Osteoblast (primary cell): Measurements from ENCODE around the gene PTTG1. TPM values are rescaled to one million over a fixed set of nuclear protein-coding genes. Genes with fewer than 3 reads are reported as not detected.

ENCODE experiments used
- DNase-seq: peaks from one replicate; pipeline ENCODE4 v3.0.0; 2011; ENCODE audit warnings: low spot score, mixed read lengths; ENCODE audit not compliant: insufficient read length; ENCODE audit errors: missing footprints
- H2AFZ ChIP-seq: 2 replicates; pipeline ENCODE4 v1.6.0; 2011; ENCODE audit warnings: mild to moderate bottlenecking, low read length
- H3K27ac ChIP-seq: 2 replicates; pipeline ENCODE4 v1.5.1; 2011; ENCODE audit warnings: mild to moderate bottlenecking, low read depth, low read length, moderate library complexity
- H3K27me3 ChIP-seq: 2 replicates; pipeline ENCODE4 v1.6.0; 2012; ENCODE audit warnings: mild to moderate bottlenecking, control low read depth, inconsistent platforms, low read length, moderate library complexity; ENCODE audit not compliant: insufficient read depth
- H3K36me3 ChIP-seq: 2 replicates; pipeline ENCODE4 v1.5.1; 2011; ENCODE audit warnings: mild to moderate bottlenecking, low read length, control low read depth, moderate library complexity; ENCODE audit not compliant: insufficient read depth
- H3K4me1 ChIP-seq: 2 replicates; pipeline ENCODE4 v1.5.1; 2011; ENCODE audit warnings: mild to moderate bottlenecking, low read length, control low read depth, moderate library complexity; ENCODE audit not compliant: insufficient read depth
- H3K4me2 ChIP-seq: 2 replicates; pipeline ENCODE4 v1.6.0; 2011; ENCODE audit warnings: mild to moderate bottlenecking, low read length; ENCODE audit not compliant: insufficient read depth
- H3K4me3 ChIP-seq: fragments of 200-600 bp; sonication (generic); 3 replicates; pipeline ENCODE4 v1.5.1; 2012; ENCODE audit warnings: mild to moderate bottlenecking, low read length, inconsistent platforms; ENCODE audit not compliant: insufficient read depth
- H3K79me2 ChIP-seq: 2 replicates; pipeline ENCODE4 v1.6.0; 2012; ENCODE audit warnings: mild to moderate bottlenecking, low read length, control low read depth, inconsistent platforms; ENCODE audit not compliant: insufficient read depth
- H3K9me3 ChIP-seq: 2 replicates; pipeline ENCODE4 v1.5.1; 2011; ENCODE audit warnings: low read depth, low read length, control low read depth
- H4K20me1 ChIP-seq: 2 replicates; pipeline ENCODE4 v1.6.0; 2012; ENCODE audit warnings: mild to moderate bottlenecking, low read length, control low read depth; ENCODE audit not compliant: insufficient read depth
- CTCF ChIP-seq: IDR thresholded peaks from 2 replicates; pipeline ENCODE4 v1.5.1; 2011; ENCODE audit warnings: mild to moderate bottlenecking, low read depth, low read length, moderate library complexity; ENCODE audit errors: extremely low read depth
- total RNA-seq: library from RNA; depleted of rRNA; stranded (reverse); fragments of >200 nt; gene quantifications from 2 replicates; pipeline ENCODE4 v1.2.3, GENCODE V29; 2012

PTTG1 gene
- total RNA-seq, 1 donor = 41.3 TPM

- Histone ChIP-seq H3K4me1 (no peaks in the 10 kb centered on the region), H3K36me3 (no peaks in the 10 kb centered on the region), H2AFZ (no peak overlapping the region), H3K9me3 (no peaks in the 10 kb centered on the region), H3K27me3 (peaks cover 8% of the 10 kb centered on the region), H3K4me2 (no peak overlapping the region), H4K20me1 (no peaks in the 10 kb centered on the region), H3K79me2 (no peaks in the 10 kb centered on the region), H3K27ac (no peak overlapping the region), H3K4me3 (no peak overlapping the region)
- TF ChIP-seq CTCF = no peak
- no peak for DNase-seq
Observed at GRCh38 chr5:160377651-160378050, 44.0 kb upstream of the PTTG1 start.

GRCh38 chr5:160378330-160378729 lies 43.3 kb upstream of the PTTG1 start:
- no peaks in the 10 kb centered on the region for H3K36me3 ChIP-seq
- no peak for TF ChIP-seq CTCF
- no peak for DNase-seq
- H3K4me3 ChIP-seq = no peak overlapping the region
- H3K27ac ChIP-seq = no peak overlapping the region
- H4K20me1 ChIP-seq = no peaks in the 10 kb centered on the region
- peaks cover 8% of the 10 kb centered on the region for H3K27me3 ChIP-seq
- H2AFZ ChIP-seq = no peak overlapping the region
- H3K4me1 ChIP-seq = no peaks in the 10 kb centered on the region
- no peaks in the 10 kb centered on the region for H3K79me2 ChIP-seq
- H3K9me3 ChIP-seq = no peaks in the 10 kb centered on the region
- H3K4me2 ChIP-seq = no peak overlapping the region

- Histone ChIP-seq H4K20me1 (no peaks in the 10 kb centered on the region), H3K4me2 (no peak overlapping the region), H3K36me3 (no peaks in the 10 kb centered on the region), H3K4me1 (no peaks in the 10 kb centered on the region), H3K79me2 (no peaks in the 10 kb centered on the region), H3K9me3 (no peaks in the 10 kb centered on the region), H3K4me3 (no peak overlapping the region), H3K27ac (no peak overlapping the region), H3K27me3 (peaks cover 8% of the 10 kb centered on the region), H2AFZ (no peak overlapping the region)
- TF ChIP-seq CTCF = no peak
- no peak for DNase-seq
Observed at GRCh38 chr5:160379511-160379910, 42.1 kb upstream of the PTTG1 start.

GRCh38 chr5:160380041-160380440 lies 41.6 kb upstream of the PTTG1 start:
- no peak for TF ChIP-seq CTCF
- DNase-seq = no peak
- Histone ChIP-seq H2AFZ (no peak overlapping the region), H3K4me3 (no peak overlapping the region), H3K79me2 (no peaks in the 10 kb centered on the region), H3K27me3 (peaks cover 5% of the 10 kb centered on the region), H3K9me3 (no peaks in the 10 kb centered on the region), H3K27ac (no peak overlapping the region), H3K4me2 (no peak overlapping the region), H4K20me1 (no peaks in the 10 kb centered on the region), H3K4me1 (no peaks in the 10 kb centered on the region), H3K36me3 (no peaks in the 10 kb centered on the region)
